22Rv1 (cell line): ENCODE measurements around the gene BACH2.

Experiments used
- H3K27ac ChIP-seq: fragments of 450-650 bp; 2 replicates; pipeline ENCODE4 v1.5.1; 2017
- ZFX ChIP-seq: fragments of 450-650 bp; IDR thresholded peaks from 2 replicates; pipeline ENCODE4 v1.6.1; 2017; ENCODE audit warnings: antibody characterized with exemption, borderline replicate concordance
- TF ChIP-seq, protein P1 (sequence below): fragments of 450-650 bp; IDR thresholded peaks from 2 replicates; pipeline ENCODE4 v1.5.1; 2017; ENCODE audit warnings: mild to moderate bottlenecking

The BACH2 gene

DNA sequence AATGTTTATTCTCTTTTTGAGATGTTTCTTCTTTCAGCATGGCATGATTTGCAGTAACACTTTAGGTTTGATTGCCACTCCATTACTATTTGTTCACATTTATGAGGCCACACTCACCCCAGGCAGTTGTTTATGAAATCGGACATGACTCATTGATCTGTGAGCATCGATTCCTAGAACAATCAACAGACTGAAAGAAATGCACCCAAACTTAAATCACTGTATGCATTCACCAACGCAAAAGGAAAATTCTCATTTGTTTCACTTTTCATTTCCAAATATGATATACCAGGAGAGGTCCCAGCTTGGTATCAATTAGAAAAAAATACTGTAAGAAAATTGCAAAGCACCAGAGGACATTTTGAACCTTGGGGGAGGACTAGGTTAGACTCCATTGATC lies 407.8 kb downstream of the BACH2 start:
- no peak for TF ChIP-seq ZFX
- TF ChIP-seq, protein P1, sequence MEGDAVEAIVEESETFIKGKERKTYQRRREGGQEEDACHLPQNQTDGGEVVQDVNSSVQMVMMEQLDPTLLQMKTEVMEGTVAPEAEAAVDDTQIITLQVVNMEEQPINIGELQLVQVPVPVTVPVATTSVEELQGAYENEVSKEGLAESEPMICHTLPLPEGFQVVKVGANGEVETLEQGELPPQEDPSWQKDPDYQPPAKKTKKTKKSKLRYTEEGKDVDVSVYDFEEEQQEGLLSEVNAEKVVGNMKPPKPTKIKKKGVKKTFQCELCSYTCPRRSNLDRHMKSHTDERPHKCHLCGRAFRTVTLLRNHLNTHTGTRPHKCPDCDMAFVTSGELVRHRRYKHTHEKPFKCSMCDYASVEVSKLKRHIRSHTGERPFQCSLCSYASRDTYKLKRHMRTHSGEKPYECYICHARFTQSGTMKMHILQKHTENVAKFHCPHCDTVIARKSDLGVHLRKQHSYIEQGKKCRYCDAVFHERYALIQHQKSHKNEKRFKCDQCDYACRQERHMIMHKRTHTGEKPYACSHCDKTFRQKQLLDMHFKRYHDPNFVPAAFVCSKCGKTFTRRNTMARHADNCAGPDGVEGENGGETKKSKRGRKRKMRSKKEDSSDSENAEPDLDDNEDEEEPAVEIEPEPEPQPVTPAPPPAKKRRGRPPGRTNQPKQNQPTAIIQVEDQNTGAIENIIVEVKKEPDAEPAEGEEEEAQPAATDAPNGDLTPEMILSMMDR: no peak

GRCh38 chr6:89888138-89888514 lies 408.5 kb downstream of the BACH2 start:
- no peak overlapping the region for H3K27ac ChIP-seq
- no peak for TF ChIP-seq ZFX
- TF ChIP-seq, protein P1: no peak

More for the DNA sequence above, 407.8 kb downstream of the BACH2 start:
- no peak overlapping the region for H3K27ac ChIP-seq

DNA sequence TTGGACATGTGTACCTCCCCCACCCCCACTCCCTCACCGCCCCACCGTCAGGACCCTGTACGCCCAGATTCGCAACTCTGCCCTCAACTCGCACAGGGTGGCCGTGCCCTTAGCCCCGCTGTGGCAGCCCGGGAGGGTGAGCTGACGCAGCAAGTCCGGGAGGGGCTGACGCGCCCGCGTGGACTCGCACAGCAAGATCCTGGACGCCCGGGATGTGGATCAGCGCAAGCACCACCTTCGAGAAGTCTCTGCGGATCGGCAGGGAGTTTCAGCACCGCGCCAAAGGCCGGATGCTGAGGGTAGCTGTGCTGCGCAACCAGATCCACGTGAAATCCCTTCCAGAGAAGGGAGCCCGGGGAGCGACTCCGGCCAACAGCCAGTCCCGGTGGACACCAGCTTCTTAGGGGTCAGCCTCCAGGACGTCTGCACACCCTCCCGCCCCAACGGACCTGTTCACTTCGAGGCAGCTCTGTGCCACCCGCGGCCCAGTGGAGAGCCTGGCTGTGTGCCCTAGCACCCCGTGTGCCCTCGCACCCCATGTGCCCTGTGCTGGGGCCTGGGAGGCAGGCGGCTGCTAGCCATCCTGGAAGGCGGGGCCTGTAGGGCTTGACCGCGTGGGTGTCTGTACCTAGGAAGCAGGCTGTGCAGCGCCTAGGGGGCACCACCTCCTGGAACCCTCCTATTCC lies 409.0 kb downstream of the BACH2 start:
- H3K27ac ChIP-seq: no peak overlapping the region
- TF ChIP-seq ZFX: no peak
- TF ChIP-seq, protein P1: no peak

GRCh38 chr6:89886378-89887120 lies 410.1 kb downstream of the BACH2 start:
- H3K27ac ChIP-seq: no peak overlapping the region

More at GRCh38 chr6:89886378-89887120, 410.1 kb downstream of the BACH2 start:
- TF ChIP-seq, protein P1: no peak
- TF ChIP-seq ZFX: no peak
